Myocyte (in vitro differentiated cells): ENCODE data around the gene HOXA3. TPM values are rescaled to one million over a fixed set of nuclear protein-coding genes. Genes with fewer than 3 reads are reported as not detected.

ENCODE experiments used
- DNase-seq: peaks from one replicate; pipeline ENCODE4 v3.0.0-alpha.2; 2012; ENCODE audit warnings: low read depth
- total RNA-seq: library from RNA; depleted of rRNA; stranded (reverse); fragments of >200 nt; gene quantifications from 2 replicates; pipeline ENCODE4 v1.2.3, GENCODE V29; 2014

The HOXA3 gene
- total RNA-seq, 1 donor from 2014 or later, result 4.4 TPM

- DNase-seq, result no peak
Measured at GRCh38 chr7:27116962-27117886, 35.2 kb downstream of the HOXA3 start.

GRCh38 chr7:27116031-27116961, 36.1 kb downstream of the HOXA3 start:
- no peak for DNase-seq

DNA sequence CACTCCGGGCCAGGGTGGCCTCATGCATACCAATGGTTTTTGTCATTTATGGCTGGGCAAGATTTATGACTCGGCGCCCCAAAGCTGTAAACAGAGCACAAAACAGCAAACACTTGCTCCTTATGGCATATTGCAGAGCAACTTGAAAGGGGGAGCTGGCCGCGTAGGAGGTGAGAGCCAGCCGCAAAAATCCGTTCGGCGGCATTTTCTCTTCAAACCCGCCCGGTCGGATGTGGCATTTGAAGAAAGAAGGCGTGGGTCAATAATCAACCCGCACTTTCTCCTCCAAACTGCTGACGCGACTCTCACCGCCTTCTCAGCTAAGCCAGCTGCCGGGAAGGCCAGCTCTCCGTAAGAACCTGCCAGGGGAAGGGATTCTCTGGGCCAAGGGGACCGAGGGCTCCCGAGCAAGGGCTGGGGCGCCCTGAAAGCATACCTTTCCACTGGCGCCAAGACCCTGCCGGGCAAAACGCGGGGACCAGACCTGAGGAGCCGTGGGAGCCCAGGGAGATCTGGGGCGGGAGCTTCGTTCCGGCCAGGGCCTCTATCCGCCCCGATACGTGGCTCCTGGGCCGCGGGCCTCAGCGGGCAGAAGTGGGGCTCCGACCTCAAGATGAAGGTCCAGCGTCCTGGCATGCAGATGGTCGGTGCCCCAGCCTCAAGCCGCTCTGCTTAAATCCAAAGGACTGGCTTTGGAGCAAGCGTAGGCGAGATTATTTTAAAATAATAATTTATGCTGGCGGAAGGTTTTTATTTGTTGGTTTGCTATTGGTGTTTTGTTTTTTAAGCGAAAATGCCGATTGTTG, 37.0 kb downstream of the HOXA3 start:
- DNase-seq, result no peak

DNA sequence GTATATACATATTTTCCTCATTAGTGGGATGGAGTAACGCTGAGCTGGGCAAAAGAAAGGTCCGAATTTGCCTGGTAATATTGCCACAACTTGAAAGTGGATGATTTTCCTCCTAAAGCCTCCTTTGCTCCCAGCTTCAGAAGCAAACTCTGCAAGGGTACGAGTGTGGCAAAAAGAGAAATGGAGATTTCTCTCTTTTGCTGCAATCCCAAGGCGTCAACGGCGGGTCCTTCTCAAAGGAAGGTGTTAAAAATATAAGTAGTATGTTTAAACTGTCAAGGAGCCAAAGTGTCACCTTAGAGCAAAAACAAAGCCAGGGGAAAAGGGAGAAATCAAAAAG, 37.5 kb downstream of the HOXA3 start:
- DNase-seq, result no peak

- peak; percentile 70 for DNase-seq
Measured at GRCh38 chr7:27113991-27114769, 38.2 kb downstream of the HOXA3 start.

DNA sequence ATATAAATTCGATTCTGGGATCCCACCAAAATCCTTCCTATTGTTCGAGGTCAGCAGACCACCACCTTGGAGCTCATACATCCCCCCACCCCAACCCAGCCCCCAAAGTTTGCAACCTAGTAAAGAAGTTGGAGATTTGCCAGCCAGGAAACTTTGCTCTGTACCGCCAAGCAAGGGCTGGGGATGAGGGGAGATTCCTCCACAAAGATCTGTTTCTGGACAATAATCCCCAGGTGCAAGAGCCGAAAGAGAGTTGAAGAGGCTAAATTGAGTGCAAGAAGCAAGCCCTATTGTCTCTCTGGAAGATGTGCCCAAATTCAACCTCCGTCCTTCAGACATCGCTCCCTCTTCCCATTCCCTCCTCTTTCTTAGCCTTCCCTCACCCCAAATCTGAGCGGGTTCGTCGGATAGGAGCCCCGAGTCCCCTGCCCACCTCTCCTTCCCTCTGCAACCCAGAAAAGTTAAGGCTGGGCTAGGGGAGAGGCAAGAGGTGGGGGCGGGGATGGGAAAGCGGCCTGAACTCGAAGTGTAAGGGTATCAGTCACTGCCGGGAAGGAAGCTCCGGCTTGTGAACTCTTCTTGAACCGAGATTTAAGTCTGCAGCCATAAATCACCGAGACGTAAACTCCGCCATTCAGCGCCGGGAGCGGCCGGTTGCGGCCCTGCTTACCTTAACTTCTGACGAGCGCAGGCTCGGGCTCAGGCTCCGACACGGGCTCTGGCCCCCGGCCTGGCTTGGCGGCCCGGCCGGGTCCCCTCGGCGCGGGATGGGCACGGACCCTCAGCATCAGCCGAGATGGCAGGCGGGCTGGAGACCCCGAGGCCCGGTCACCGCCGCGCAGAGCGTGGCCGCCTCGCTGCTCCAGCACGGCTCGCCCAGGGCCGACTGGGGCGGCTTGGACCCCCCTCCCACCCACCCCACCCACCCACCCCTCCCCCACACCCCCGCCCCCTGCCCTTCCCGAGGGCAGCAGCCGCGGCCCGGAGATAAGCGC, 39.1 kb downstream of the HOXA3 start:
- DNase-seq, result peak; percentile 79

GRCh38 chr7:27112361-27112760, 40.0 kb downstream of the HOXA3 start:
- no peak for DNase-seq

DNA sequence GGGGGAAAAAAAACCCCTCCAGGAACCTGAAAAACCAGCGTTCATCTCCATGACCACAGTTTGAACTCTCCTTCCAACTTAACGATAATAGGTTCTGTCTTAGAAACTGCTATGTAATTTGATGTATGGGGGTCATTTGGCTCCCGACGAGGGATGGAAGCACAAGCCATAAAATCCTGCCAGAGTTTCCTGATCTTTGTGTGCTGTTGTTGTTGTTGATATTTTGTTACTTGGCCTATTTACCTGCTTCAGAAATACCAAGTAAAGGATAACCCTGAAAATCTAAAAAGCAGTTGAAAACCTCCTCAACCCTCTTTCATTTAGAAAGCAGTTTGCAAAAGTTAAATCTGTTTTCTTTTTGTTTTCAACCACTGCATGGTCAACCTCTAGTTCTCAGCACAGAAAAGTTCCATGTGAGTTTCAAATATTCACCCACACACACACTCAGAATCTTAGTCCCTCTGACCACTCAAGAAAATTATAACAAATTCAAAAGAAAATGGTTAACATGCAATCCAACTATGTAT, 40.6 kb downstream of the HOXA3 start:
- DNase-seq, result no peak

DNA sequence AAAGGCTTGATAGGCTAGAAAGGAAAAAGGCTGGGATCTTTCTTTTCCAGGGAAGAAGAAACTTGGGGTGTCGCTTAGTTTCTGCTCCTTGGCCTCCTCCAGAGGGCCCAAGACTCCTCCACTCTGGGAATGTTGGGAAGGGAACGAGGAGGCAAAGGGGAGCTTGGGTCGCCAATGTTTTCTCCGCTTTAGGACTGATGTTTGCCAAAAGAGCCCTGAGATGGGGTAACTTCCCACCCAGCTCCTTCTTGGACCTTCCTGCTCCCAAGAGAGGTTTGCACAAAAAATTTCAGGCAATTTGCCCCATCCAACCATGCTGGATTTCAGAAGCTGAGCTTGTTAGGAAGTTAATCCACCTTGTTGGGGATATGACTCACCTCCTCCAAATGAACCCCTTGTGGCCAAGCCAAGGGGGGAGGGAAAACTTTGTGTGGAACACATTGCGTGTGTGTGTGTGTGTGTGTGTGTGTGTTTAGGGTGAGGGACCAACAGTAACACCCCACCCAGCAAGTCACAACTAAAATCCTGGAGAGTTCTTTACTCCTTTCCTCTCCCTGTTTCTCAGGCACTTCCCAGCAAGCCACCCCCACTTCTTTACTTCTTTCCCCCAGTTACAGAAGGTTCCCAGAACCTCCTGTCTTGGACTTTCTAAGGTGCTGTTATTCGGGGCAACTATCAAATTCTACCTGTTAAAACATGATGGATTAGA, 41.2 kb downstream of the HOXA3 start:
- DNase-seq, result peak; percentile 45

GRCh38 chr7:27110186-27111031, 42.0 kb downstream of the HOXA3 start:
- DNase-seq, result peak; percentile 39

DNA sequence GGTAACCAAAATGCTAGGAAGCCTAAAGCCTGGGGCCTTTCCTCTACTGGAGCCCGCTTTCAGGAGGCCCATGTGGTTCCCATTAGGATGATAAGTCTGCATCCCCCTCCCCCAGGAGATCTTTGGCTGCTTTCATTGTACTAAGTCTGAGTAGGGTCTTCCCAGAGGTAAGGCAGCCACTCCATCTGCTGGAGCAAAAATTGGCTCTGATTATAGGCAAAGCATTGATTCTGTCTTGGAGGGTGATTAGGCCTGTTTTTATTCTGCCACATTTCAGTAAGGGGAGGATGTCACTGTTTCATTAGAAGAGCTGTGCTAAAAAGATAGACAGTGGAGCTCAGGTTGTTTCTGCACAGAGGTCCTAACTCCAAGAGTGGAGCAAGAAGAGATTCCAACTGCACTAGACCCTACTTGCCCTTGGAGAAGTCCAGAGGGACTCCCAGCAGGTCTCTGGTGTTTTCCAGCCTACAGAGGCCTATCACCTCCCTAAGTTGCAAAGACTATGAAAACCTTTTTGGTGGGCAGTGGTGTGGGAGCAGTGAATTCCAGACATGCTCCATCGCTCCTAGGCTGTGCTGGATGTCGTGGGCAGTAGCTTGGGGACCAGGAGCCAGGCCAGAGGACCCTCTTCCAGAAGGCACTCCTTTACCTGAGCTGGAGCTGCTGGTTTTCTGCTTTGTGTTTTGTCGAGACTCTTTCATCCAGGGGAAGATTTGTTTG, 42.8 kb downstream of the HOXA3 start:
- no peak for DNase-seq

DNA sequence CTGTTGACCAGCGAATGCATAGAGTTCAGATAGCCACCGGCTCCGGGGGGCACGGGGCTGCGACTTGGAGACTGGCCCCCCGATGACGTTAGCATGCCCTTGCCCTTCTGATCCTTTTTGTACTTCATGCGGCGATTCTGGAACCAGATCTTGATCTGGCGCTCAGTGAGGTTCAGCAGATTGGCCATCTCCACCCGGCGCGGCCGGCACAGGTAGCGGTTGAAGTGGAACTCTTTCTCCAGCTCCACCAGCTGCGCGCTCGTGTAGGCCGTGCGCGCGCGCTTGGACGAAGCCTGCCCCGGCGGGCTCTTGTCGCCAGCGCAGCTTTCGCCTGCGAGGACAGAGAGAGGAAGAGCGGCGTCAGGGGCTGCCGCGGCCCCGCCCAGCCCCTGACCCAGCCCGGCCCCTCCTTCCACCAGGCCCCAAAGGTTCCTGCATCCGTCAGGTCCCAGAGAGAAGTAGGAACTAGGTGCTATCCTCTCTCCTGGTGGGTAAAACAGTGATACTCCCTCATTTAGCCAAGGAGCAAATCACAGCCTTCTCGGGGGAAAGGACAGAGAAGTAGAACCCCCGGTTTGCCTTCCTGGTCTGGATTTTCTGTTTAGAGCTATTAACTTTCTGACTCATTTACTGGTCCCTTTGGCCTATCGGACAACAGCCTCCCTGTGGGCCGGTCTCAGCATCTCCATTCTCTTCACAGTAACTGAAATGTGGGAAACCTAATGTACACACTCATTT, 43.8 kb downstream of the HOXA3 start:
- no peak for DNase-seq

DNA sequence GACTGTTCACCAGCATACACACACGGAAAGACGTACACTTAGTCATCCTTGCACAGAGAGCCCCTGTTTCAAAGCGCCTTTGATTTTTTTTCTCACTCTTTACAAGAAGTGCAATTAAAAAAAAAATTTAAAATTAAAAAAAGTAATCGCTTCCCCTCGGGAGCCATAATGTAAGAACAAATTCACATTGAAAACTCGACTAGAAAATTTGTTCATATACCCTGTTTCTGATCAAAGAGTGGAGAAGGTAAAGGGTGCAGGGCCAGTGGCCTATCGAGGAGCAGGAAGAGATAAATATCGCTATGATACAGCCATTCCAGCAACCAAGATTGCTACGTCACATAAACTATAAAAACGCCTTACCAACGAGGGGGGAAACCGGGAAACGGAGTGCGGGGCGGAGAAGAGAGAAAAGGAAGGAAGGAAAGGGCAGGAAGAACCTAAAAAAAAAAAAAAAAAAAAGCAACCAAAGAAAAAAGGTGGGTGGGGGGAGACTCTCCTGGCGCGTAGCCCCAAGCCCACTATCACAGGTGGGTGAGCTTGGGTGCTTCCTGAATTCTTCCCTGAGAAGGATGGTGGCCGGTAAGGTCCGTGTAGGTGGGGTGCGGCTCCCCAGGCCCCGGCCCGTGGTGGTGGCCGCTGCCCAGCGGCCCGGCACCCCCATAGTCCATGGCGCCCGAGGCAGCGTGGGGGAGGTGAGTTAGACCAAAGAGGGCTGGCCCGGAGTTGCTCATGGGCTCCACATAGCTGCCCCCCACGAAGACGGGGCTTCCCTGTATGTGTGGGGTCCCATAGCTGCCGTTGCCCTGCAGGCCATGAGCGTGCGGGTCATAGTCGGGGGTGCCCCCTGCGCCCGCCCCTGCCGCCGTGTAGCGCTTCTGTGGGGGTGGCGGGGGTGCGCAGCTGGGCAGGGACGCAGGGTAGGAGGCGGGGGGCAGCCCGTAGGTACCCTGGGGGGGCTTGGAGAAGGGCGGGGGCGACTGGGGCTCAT, 44.7 kb downstream of the HOXA3 start:
- no peak for DNase-seq

DNA sequence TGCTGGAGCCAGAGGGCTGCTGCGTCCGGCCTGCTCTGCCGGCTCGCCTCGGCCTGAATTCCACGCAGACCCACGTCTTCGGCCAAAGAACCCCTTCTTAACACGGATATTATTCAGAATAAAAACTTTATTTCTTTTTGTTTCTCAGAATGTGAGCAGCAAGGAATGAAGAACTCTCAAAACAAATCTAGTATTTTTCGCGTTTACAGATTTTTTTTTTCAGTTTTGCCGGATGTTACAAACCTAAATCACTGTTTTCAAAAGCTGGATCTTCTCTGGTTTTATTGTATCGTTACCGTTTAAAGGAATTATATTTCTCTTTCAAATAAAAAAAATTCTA, 45.5 kb downstream of the HOXA3 start:
- no peak for DNase-seq
